ENCODE measurements around the gene SYMPK.

Gene SYMPK

GRCh38 chr19:45826934-45827333, 36.0 kb downstream of the SYMPK start:
- Histone ChIP-seq H3K4me3 (ENCODE audit: low read depth, low read length) (no peak overlapping the region), H3K36me3 (replicated peaks) (peaks cover 68% of the 10 kb centered on the region), H3K27me3 (replicated peaks) (no peaks in the 10 kb centered on the region), H3K27ac (no peak overlapping the region)
- in situ Hi-C loops (cut with HindIII; ENCODE audit: low pct_ligation_motif_present, low sequenced_read_pairs), result no loop called here
- TF ChIP-seq, protein P1, sequence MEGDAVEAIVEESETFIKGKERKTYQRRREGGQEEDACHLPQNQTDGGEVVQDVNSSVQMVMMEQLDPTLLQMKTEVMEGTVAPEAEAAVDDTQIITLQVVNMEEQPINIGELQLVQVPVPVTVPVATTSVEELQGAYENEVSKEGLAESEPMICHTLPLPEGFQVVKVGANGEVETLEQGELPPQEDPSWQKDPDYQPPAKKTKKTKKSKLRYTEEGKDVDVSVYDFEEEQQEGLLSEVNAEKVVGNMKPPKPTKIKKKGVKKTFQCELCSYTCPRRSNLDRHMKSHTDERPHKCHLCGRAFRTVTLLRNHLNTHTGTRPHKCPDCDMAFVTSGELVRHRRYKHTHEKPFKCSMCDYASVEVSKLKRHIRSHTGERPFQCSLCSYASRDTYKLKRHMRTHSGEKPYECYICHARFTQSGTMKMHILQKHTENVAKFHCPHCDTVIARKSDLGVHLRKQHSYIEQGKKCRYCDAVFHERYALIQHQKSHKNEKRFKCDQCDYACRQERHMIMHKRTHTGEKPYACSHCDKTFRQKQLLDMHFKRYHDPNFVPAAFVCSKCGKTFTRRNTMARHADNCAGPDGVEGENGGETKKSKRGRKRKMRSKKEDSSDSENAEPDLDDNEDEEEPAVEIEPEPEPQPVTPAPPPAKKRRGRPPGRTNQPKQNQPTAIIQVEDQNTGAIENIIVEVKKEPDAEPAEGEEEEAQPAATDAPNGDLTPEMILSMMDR (IDR thresholded peaks at IDR 0.05; ENCODE audit: low read depth, low read length, missing control alignments), result no peak
- no peak for DNase-seq

- Histone ChIP-seq H3K27ac (no peak overlapping the region), H3K27me3 (replicated peaks) (no peaks in the 10 kb centered on the region), H3K4me3 (ENCODE audit: low read depth, low read length) (no peak overlapping the region), H3K36me3 (replicated peaks) (peaks cover 63% of the 10 kb centered on the region)
- TF ChIP-seq, protein P1 (IDR thresholded peaks at IDR 0.05; ENCODE audit: low read depth, low read length, missing control alignments), result no peak
- DNase-seq, result no peak
- in situ Hi-C loops (cut with HindIII; ENCODE audit: low pct_ligation_motif_present, low sequenced_read_pairs), result no loop called here
Measured at GRCh38 chr19:45825917-45826893, 36.7 kb downstream of the SYMPK start.

DNA sequence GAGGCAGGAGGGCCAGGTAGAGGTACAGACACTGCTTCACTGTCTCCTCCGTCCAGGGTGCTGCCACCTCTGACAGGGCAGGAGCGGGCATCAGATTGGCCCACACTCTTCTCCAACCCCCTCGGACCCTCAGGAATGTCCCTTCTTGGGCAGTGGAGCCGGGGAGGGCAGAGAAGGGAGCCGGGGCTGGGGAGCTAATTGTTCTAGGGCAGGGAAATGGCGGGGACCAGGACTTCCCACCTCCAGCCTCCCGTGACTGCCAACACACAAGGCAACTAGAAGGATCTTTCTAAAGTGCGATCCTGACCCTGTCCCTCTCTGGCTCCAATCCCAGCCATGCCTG, 37.7 kb downstream of the SYMPK start:
- peaks cover 65% of the 10 kb centered on the region for H3K36me3 ChIP-seq (replicated peaks)
- H3K27ac ChIP-seq, result no peak overlapping the region
- H3K4me3 ChIP-seq (ENCODE audit: low read depth, low read length), result no peak overlapping the region
- H3K27me3 ChIP-seq (replicated peaks), result no peaks in the 10 kb centered on the region
- no peak for DNase-seq
- TF ChIP-seq, protein P1 (IDR thresholded peaks at IDR 0.05; ENCODE audit: low read depth, low read length, missing control alignments), result no peak
- in situ Hi-C loops (cut with HindIII; ENCODE audit: low pct_ligation_motif_present, low sequenced_read_pairs), result no loop called here

DNA sequence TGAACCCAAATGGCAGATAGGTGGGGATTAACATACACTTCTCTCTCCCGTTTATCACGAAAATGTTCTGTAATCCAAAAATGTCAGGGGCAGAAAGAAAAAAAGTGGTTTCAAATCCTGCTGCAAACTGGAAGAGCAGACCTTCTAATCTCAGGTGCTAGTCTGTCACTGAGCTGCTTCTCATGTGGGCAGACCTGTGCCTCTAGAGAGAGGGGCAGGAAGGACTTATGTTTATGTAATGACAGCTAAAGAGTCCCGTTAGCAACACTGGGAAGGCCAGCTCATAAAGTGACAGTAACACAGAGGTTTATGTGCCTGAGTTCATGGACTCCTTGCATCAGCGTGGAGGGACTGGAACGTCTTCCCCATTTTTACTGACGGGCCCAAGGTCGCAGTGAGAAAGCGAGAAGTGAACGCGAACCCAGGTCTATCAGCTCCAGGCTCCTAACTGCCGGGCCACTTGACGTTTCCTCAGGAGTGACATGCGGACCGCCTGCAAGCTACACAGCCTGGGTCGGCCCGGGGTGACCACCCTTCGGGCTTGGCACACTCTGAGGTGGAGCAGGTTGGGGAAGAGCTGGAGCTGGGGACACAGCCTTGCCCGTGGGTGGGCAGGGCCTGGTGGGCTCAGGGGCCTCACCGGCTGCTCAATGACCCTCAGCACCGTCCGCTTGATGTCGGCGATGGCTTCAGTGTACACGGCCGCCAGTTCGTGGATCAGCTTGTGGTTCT, 38.2 kb downstream of the SYMPK start:
- in situ Hi-C loops (cut with HindIII; ENCODE audit: low pct_ligation_motif_present, low sequenced_read_pairs), result no loop called here
- DNase-seq, result no peak
- no peak overlapping the region for H3K4me3 ChIP-seq (ENCODE audit: low read depth, low read length)
- H3K27ac ChIP-seq, result no peak overlapping the region
- H3K27me3 ChIP-seq (replicated peaks), result no peaks in the 10 kb centered on the region
- TF ChIP-seq, protein P1 (IDR thresholded peaks at IDR 0.05; ENCODE audit: low read depth, low read length, missing control alignments), result no peak
- peaks cover 65% of the 10 kb centered on the region for H3K36me3 ChIP-seq (replicated peaks)

DNA sequence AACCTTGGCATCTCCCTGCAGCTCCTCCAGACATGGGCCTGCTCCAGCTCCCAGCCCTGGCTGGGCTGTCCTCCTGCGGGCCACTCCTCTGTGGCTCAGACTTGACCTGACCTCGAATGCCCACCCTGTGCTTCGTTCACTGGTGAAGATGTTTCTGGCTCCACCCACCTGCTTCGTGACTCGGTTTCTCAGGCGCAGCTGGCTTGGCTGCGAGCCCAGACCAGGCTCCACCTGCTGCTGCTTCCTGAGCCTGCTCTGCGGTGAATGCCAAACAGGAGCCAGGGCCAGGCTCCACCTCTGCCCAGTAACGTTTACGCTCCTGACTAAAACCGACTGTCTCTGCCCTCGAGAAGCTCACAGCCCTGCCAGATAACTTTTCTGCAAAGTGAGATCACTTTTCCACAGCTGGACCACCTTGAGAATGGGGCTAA, 38.9 kb downstream of the SYMPK start:
- in situ Hi-C loops (cut with HindIII; ENCODE audit: low pct_ligation_motif_present, low sequenced_read_pairs), result no loop called here
- no peak overlapping the region for H3K27ac ChIP-seq
- no peak for DNase-seq
- TF ChIP-seq, protein P1 (IDR thresholded peaks at IDR 0.05; ENCODE audit: low read depth, low read length, missing control alignments), result no peak
- H3K27me3 ChIP-seq (replicated peaks), result no peaks in the 10 kb centered on the region
- H3K36me3 ChIP-seq (replicated peaks), result peaks cover 58% of the 10 kb centered on the region
- no peak overlapping the region for H3K4me3 ChIP-seq (ENCODE audit: low read depth, low read length)
